ENCODE results near the gene PIR. TPM values are rescaled to one million over a fixed set of nuclear protein-coding genes. Genes with fewer than 3 reads are reported as not detected.

Gene PIR
- 10 to 100 TPM in 1 of 2 donors, 1 to 10 TPM in 1; 8.9 to 20.1 TPM for total RNA-seq

GRCh38 chrX:15493118-15493962 lies at the start of gene PIR:
Gene PIR (minus strand): TSS chrX:15493333. CDS start chrX:15491257, 2,076 bp downstream.
- peak; percentile 75 for DNase-seq (ENCODE audit: low spot score)
- intact Hi-C loops (cut with DNase I), result loop anchor here (10.0 kb wide), 1 partner anchor 181 kb away; no protein-coding TSS in a partner anchor
- Histone ChIP-seq H3K27ac (peak within 1 kb of the TSS; percentile 60 to 65), H3K4me1 (replicated peaks) (no peaks in the 10 kb centered on the region), H3K36me3 (no peaks in the 10 kb centered on the region), H3K9me3 (no peaks in the 10 kb centered on the region), H3K27me3 (replicated peaks; ENCODE audit: insufficient read depth) (no peaks in the 10 kb centered on the region), H3K4me3 (peak within 1 kb of the TSS; percentile 34 to 37)
- 12% methylated on average over 26 of the region's 47 CpGs for WGBS
- TF ChIP-seq, protein P1, sequence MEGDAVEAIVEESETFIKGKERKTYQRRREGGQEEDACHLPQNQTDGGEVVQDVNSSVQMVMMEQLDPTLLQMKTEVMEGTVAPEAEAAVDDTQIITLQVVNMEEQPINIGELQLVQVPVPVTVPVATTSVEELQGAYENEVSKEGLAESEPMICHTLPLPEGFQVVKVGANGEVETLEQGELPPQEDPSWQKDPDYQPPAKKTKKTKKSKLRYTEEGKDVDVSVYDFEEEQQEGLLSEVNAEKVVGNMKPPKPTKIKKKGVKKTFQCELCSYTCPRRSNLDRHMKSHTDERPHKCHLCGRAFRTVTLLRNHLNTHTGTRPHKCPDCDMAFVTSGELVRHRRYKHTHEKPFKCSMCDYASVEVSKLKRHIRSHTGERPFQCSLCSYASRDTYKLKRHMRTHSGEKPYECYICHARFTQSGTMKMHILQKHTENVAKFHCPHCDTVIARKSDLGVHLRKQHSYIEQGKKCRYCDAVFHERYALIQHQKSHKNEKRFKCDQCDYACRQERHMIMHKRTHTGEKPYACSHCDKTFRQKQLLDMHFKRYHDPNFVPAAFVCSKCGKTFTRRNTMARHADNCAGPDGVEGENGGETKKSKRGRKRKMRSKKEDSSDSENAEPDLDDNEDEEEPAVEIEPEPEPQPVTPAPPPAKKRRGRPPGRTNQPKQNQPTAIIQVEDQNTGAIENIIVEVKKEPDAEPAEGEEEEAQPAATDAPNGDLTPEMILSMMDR (IDR thresholded peaks at IDR 0.05), result peak in 3 of 4 experiments; percentile 19 to 46 (median 41)
- TF ChIP-seq POLR2A (IDR thresholded peaks at IDR 0.05) (peak; percentile 27), POLR2AphosphoS5 (IDR thresholded peaks at IDR 0.05) (peak; percentile 32)

GRCh38 chrX:15530318-15530717 lies 37.2 kb upstream of the PIR start:
- Histone ChIP-seq H3K9me3 (no peaks in the 10 kb centered on the region), H3K27me3 (replicated peaks; ENCODE audit: insufficient read depth) (no peaks in the 10 kb centered on the region), H3K27ac (no peak overlapping the region), H3K4me1 (replicated peaks) (no peaks in the 10 kb centered on the region), H3K36me3 (no peaks in the 10 kb centered on the region), H3K4me3 (no peak overlapping the region)
- TF ChIP-seq POLR2A (IDR thresholded peaks at IDR 0.05), result no peak
- TF ChIP-seq, protein P1 (IDR thresholded peaks at IDR 0.05), result no peak
- TF ChIP-seq POLR2AphosphoS5 (IDR thresholded peaks at IDR 0.05), result no peak
- DNase-seq (ENCODE audit: low spot score), result no peak
- intact Hi-C loops (cut with DNase I), result no loop called here
- whole genome bisulfite sequencing, result 90% methylated on average over 4 of the region's 6 CpGs

DNA sequence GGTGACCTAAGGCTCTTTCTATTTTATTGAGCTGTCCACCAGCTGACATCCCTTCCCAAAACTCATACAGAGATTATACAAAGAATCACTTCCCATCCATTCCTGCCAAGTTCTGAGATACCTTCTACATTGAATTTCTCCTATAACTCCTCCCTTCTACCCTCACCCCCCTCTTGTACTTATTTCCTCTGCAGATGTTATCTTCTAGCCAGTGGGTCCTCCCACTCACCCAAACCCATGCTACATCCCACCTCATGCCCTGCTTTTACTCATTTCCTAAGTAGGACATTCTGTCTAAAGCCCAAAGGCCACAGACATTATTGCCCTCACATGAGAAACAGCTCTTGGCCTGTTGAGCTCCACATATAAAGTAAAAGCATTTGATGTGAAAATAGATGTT lies 36.0 kb upstream of the PIR start:
- Histone ChIP-seq H3K4me1 (replicated peaks) (no peaks in the 10 kb centered on the region), H3K36me3 (no peaks in the 10 kb centered on the region), H3K4me3 (no peak overlapping the region), H3K9me3 (no peaks in the 10 kb centered on the region), H3K27me3 (replicated peaks; ENCODE audit: insufficient read depth) (no peaks in the 10 kb centered on the region), H3K27ac (no peak overlapping the region)
- intact Hi-C loops (cut with DNase I), result no loop called here
- TF ChIP-seq POLR2AphosphoS5 (IDR thresholded peaks at IDR 0.05) (no peak), POLR2A (IDR thresholded peaks at IDR 0.05) (no peak)
- TF ChIP-seq, protein P1 (IDR thresholded peaks at IDR 0.05), result no peak
- no peak for DNase-seq (ENCODE audit: low spot score)

DNA sequence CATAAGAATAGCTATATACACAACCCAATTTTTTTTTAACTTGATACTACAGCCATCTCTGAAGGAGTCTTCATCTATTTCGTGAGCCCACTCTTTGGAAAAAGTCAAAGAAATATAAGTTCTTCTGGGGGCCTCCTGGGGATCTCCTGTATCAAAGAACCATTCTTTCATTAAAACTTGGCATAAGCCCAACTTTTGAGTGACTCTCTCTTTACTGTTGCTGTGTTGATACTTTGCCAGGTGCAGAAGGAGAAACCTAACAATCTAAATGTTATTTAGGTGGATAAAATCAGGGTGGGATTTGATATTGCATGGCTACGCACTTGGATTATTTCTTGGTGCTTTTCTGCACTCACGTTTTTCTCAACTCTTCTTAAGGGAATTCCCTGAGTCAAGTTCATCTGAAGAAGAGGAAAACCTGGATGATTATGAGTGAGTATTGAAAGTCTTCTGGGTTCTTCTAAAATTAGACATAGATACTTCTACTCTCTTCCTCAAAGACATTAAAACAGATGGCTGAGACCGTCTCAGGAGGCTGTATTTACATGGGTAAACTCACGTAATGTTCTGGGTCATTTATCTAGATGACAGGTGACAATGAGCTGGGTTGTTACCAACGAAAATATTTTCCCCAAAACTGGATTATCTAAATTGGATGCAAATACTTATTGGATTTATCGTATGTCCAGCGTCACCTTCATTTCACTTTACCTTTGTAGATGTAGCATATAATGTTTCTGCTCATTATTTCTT lies 32.7 kb upstream of the PIR start:
- Histone ChIP-seq H3K36me3 (no peaks in the 10 kb centered on the region), H3K9me3 (no peaks in the 10 kb centered on the region), H3K27ac (no peak overlapping the region), H3K4me3 (no peak overlapping the region), H3K27me3 (replicated peaks; ENCODE audit: insufficient read depth) (no peaks in the 10 kb centered on the region), H3K4me1 (replicated peaks) (no peaks in the 10 kb centered on the region)
- TF ChIP-seq POLR2AphosphoS5 (IDR thresholded peaks at IDR 0.05) (no peak), POLR2A (IDR thresholded peaks at IDR 0.05) (no peak)
- TF ChIP-seq, protein P1 (IDR thresholded peaks at IDR 0.05), result no peak
- WGBS, result 56% methylated on average over 8 of the region's 8 CpGs
- no peak for DNase-seq (ENCODE audit: low spot score)
- intact Hi-C loops (cut with DNase I), result no loop called here
